H9 (cell line): ENCODE results near the gene TSSC4. TPM values are rescaled to one million over a fixed set of nuclear protein-coding genes. Genes with fewer than 3 reads are reported as not detected.

ENCODE experiments used
- DNase-seq: peaks from one replicate; pipeline ENCODE4 v3.0.0-alpha.2; 2017
- H2AFZ ChIP-seq: one replicate; pipeline ENCODE4 v1.6.1; 2013; ENCODE audit warnings: mild to moderate bottlenecking, low read length, control low read depth, moderate library complexity
- H2AK5ac ChIP-seq: 2 replicates; pipeline ENCODE4 v1.6.1; 2013; ENCODE audit warnings: low read length, control low read depth, mixed read lengths; ENCODE audit not compliant: insufficient read length
- H2BK120ac ChIP-seq: one replicate; pipeline ENCODE4 v1.6.1; 2013; ENCODE audit warnings: low read depth, mild to moderate bottlenecking, low read length, control low read depth, inconsistent platforms; ENCODE audit not compliant: poor library complexity, severe bottlenecking
- H2BK12ac ChIP-seq: 2 replicates; pipeline ENCODE4 v1.6.1; 2013; ENCODE audit warnings: low read length, control low read depth, mixed read lengths, low read depth; ENCODE audit not compliant: insufficient read length
- H2BK15ac ChIP-seq: 2 replicates; pipeline ENCODE4 v1.6.1; 2013; ENCODE audit warnings: low read depth, low read length, control low read depth
- H2BK20ac ChIP-seq: one replicate; pipeline ENCODE4 v1.6.1; 2013; ENCODE audit warnings: low read depth, mild to moderate bottlenecking, low read length, control low read depth, inconsistent platforms; ENCODE audit not compliant: poor library complexity, severe bottlenecking
- H2BK5ac ChIP-seq: 2 replicates; pipeline ENCODE4 v1.6.1; 2013; ENCODE audit warnings: low read length, control low read depth, mixed read lengths; ENCODE audit not compliant: insufficient read length
- H3K14ac ChIP-seq: 2 replicates; pipeline ENCODE4 v1.6.1; 2013; ENCODE audit warnings: low read length, control low read depth; ENCODE audit not compliant: insufficient read depth
- H3K18ac ChIP-seq: 2 replicates; pipeline ENCODE4 v1.6.1; 2013; ENCODE audit warnings: low read depth, mild to moderate bottlenecking, mixed read lengths, low read length, control low read depth; ENCODE audit not compliant: insufficient read length
- H3K23ac ChIP-seq: 2 replicates; pipeline ENCODE4 v1.6.1; 2013; ENCODE audit warnings: low read length, control low read depth, mixed read lengths, low read depth; ENCODE audit not compliant: insufficient read length
- H3K23me2 ChIP-seq: 2 replicates; pipeline ENCODE4 v1.6.1; 2013; ENCODE audit warnings: low read depth, mild to moderate bottlenecking, mixed read lengths, low read length, control low read depth; ENCODE audit not compliant: insufficient read length, poor library complexity, severe bottlenecking
- H3K27ac ChIP-seq: 2 replicates; pipeline ENCODE4 v1.5.1; 2013; ENCODE audit warnings: low read length, control low read depth, mixed read lengths, low read depth; ENCODE audit not compliant: insufficient read length
- H3K27me3 ChIP-seq: 2 replicates; pipeline ENCODE4 v1.6.1; 2013; ENCODE audit warnings: low read length, control low read depth, inconsistent platforms; ENCODE audit not compliant: insufficient read depth
- H3K4ac ChIP-seq: 2 replicates; pipeline ENCODE4 v1.6.1; 2013; ENCODE audit warnings: low read depth, mild to moderate bottlenecking, control low read depth, inconsistent platforms, low read length, moderate library complexity
- H3K4me1 ChIP-seq: 2 replicates; pipeline ENCODE4 v1.6.1; 2013; ENCODE audit warnings: low read length, control low read depth, inconsistent platforms; ENCODE audit not compliant: insufficient read depth
- H3K4me2 ChIP-seq: 2 replicates; pipeline ENCODE4 v1.6.1; 2013; ENCODE audit warnings: low read length, control low read depth, mixed read lengths; ENCODE audit not compliant: insufficient read length, insufficient read depth
- H3K56ac ChIP-seq: 2 replicates; pipeline ENCODE4 v1.6.1; 2013; ENCODE audit warnings: low read depth, mild to moderate bottlenecking, mixed read lengths, low read length, control low read depth; ENCODE audit not compliant: insufficient read length
- H3K79me1 ChIP-seq: 2 replicates; pipeline ENCODE4 v1.6.1; 2013; ENCODE audit warnings: low read depth, mild to moderate bottlenecking, moderate library complexity, low read length, control low read depth, inconsistent platforms; ENCODE audit not compliant: insufficient read depth, poor library complexity, severe bottlenecking
- H3K79me2 ChIP-seq: 2 replicates; pipeline ENCODE4 v1.6.1; 2013; ENCODE audit warnings: low read length, control low read depth, inconsistent platforms; ENCODE audit not compliant: insufficient read depth
- H3K9ac ChIP-seq: 2 replicates; pipeline ENCODE4 v1.6.1; 2013; ENCODE audit warnings: low read length, control low read depth, mixed read lengths; ENCODE audit not compliant: insufficient read length; ENCODE audit errors: extremely low read depth
- H3K9me3 ChIP-seq: one replicate; pipeline ENCODE4 v1.6.1; 2013; ENCODE audit warnings: low read depth, low read length, inconsistent platforms; ENCODE audit not compliant: control insufficient read depth
- H3T11ph ChIP-seq: one replicate; pipeline ENCODE4 v1.6.1; 2013; ENCODE audit warnings: mild to moderate bottlenecking, low read length, control low read depth, inconsistent platforms
- H4K20me1 ChIP-seq: one replicate; pipeline ENCODE4 v1.6.1; 2013; ENCODE audit not compliant: control insufficient read depth, insufficient read length, insufficient read depth
- H4K5ac ChIP-seq: 2 replicates; pipeline ENCODE4 v1.6.1; 2013; ENCODE audit warnings: low read depth, mild to moderate bottlenecking, mixed read lengths, low read length, control low read depth; ENCODE audit not compliant: insufficient read length
- H4K8ac ChIP-seq: replicated peaks from 2 replicates; pipeline ENCODE4 v1.6.1; 2013; ENCODE audit warnings: low read length, control low read depth, mixed read lengths, low read depth; ENCODE audit not compliant: insufficient read length
- H4K91ac ChIP-seq: 2 replicates; pipeline ENCODE4 v1.6.1; 2013; ENCODE audit warnings: low read depth, mild to moderate bottlenecking, moderate library complexity, mixed read lengths, low read length, control low read depth; ENCODE audit not compliant: insufficient read length
- H3K27ac Mint-ChIP-seq, 3 experiments: 2 replicates in 2 of 3; 3 replicates in 1 of 3; pipeline ENCODE4 v1.8.0; 2020 to 2021; ENCODE audit warnings: mixed read lengths in 3 of 3, mild to moderate bottlenecking in 1 of 3, moderate library complexity in 1 of 3
- H3K27me3 Mint-ChIP-seq: 2 replicates; pipeline ENCODE4 v1.8.0; 2021; ENCODE audit warnings: low read depth, mild to moderate bottlenecking, moderate library complexity, mixed read lengths
- H3K36me3 Mint-ChIP-seq, 3 experiments: 2 replicates in 2 of 3; 3 replicates in 1 of 3; pipeline ENCODE4 v1.8.0; 2020 to 2021; ENCODE audit warnings: low read depth in 3 of 3, mixed read lengths in 3 of 3; ENCODE audit not compliant: insufficient read depth in 1 of 3
- H3K4me1 Mint-ChIP-seq, 2 experiments: 2 replicates each; pipeline ENCODE4 v1.8.0; 2020; ENCODE audit warnings: mixed read lengths in 2 of 2
- H3K4me3 Mint-ChIP-seq, 2 experiments: 2 replicates in 1 of 2; 3 replicates in 1 of 2; pipeline ENCODE4 v1.8.0; 2020 to 2021; ENCODE audit warnings: mild to moderate bottlenecking in 2 of 2, mixed read lengths in 2 of 2, moderate library complexity in 1 of 2
- H3K9me3 Mint-ChIP-seq, 2 experiments: 2 replicates in 1 of 2; 3 replicates in 1 of 2; pipeline ENCODE4 v1.8.0; 2020; ENCODE audit warnings: mild to moderate bottlenecking in 2 of 2, mixed read lengths in 2 of 2, moderate library complexity in 1 of 2
- WGBS: extraction: QIAGEN DNeasy Blood & Tissue Kit; methylation state at CpG from one replicate; pipeline ENCODE4 v1.1.7; 2013; ENCODE audit warnings: missing lambda C conversion rate, low lambda C conversion rate, mixed read lengths; ENCODE audit not compliant: insufficient read length; ENCODE audit errors: extremely low coverage; 5-methylcytosine and 5-hydroxymethylcytosine counted together
- total RNA-seq: library from RNA; stranded (reverse); gene quantifications from 2 replicates; pipeline ENCODE4 v1.2.1, GENCODE V29; 2021
- TF ChIP-seq, protein P1 (sequence below): fragments of 200-600 bp; sonication (generic); conservative IDR thresholded peaks from 3 replicates; pipeline ENCODE4 v1.8.0; 2021; ENCODE audit warnings: antibody characterized with exemption, mild to moderate bottlenecking

Gene TSSC4
- total RNA-seq, 1 experiment from 2014 or later: 51.0 TPM

DNA sequence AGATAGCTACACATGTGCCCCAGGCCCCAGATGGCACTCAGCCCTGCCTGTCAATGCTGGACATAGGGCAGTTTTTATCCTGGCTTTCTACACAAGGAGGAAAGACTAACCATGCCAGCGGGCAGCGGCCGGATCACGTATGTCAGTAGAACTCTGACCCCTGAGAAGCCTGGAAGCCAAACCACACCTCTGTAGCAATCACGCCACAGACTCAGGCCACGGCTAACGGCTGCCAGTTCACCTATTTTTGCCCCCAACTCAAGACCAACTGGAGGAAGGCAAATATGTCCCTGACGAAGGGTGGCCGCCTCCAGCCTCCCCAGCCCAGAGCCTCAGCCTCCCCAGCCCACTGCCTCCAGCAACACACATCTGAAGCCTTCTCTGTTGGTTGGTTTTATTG is 30.7 kb upstream of the TSSC4 start:
- Histone ChIP-seq H3T11ph (no peak overlapping the region), H3K27ac (no peak overlapping the region), H3K79me2 (no peaks in the 10 kb centered on the region), H3K4me2 (no peak overlapping the region), H4K8ac (no peak overlapping the region), H3K9me3 (no peaks in the 10 kb centered on the region), H4K20me1 (no peaks in the 10 kb centered on the region), H2AFZ (no peak overlapping the region), H2BK5ac (no peak overlapping the region), H3K56ac (no peak overlapping the region), H4K5ac (no peak overlapping the region), H2BK120ac (no peak overlapping the region), H3K4ac (no peak overlapping the region), H3K14ac (no peak overlapping the region), H2BK12ac (no peak overlapping the region), H2AK5ac (no peak overlapping the region), H3K9ac (no peak overlapping the region), H3K23me2 (no peaks in the 10 kb centered on the region), H3K23ac (no peak overlapping the region), H3K79me1 (no peaks in the 10 kb centered on the region), H3K4me1 (no peaks in the 10 kb centered on the region), H2BK15ac (no peak overlapping the region), H4K91ac (no peak overlapping the region), H3K18ac (no peak overlapping the region), H3K27me3 (no peaks in the 10 kb centered on the region), H2BK20ac (no peak overlapping the region)
- WGBS: no CpG with 5 or more reads among the region's 9 CpGs
- DNase-seq: no peak
- H3K4me1 Mint-ChIP-seq: no peaks in the 10 kb centered on the region
- H3K4me3 Mint-ChIP-seq: no peak overlapping the region
- H3K27ac Mint-ChIP-seq: no peak overlapping the region
- H3K27me3 Mint-ChIP-seq: peaks cover under 1% of the 10 kb centered on the region; the same call in 1 of the 2 replicates
- no peaks in the 10 kb centered on the region for H3K36me3 Mint-ChIP-seq
- TF ChIP-seq, protein P1, sequence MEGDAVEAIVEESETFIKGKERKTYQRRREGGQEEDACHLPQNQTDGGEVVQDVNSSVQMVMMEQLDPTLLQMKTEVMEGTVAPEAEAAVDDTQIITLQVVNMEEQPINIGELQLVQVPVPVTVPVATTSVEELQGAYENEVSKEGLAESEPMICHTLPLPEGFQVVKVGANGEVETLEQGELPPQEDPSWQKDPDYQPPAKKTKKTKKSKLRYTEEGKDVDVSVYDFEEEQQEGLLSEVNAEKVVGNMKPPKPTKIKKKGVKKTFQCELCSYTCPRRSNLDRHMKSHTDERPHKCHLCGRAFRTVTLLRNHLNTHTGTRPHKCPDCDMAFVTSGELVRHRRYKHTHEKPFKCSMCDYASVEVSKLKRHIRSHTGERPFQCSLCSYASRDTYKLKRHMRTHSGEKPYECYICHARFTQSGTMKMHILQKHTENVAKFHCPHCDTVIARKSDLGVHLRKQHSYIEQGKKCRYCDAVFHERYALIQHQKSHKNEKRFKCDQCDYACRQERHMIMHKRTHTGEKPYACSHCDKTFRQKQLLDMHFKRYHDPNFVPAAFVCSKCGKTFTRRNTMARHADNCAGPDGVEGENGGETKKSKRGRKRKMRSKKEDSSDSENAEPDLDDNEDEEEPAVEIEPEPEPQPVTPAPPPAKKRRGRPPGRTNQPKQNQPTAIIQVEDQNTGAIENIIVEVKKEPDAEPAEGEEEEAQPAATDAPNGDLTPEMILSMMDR: no peak
- H3K9me3 Mint-ChIP-seq: no peaks in the 10 kb centered on the region
